Aorta (tissue), 5 donors: Measurements from ENCODE around the gene KITLG. TPM values are rescaled to one million over a fixed set of nuclear protein-coding genes. Genes with fewer than 3 reads are reported as not detected.

Source experiments
- ATAC-seq: fragments of 200-7000 bp; cut with Tn5 transposase; one replicate; pipeline ENCODE4 v1.9.1; 2022; ENCODE audit warnings: moderate library complexity; ENCODE audit not compliant: low FRiP score
- DNase-seq, 2 donors: peaks; one replicate each; pipeline ENCODE4 v3.0.0-alpha.2; 2020
- H3K27ac ChIP-seq, 2 donors: one replicate each; pipeline ENCODE4 v1.5.1; 2013; ENCODE audit warnings: low read length in 2 of 2, mild to moderate bottlenecking in 2 of 2, moderate library complexity in 2 of 2, control low read depth in 1 of 2, inconsistent platforms in 1 of 2, low read depth in 1 of 2
- H3K27me3 ChIP-seq, 2 donors: one replicate each; pipeline ENCODE4 v1.6.1; 2013; ENCODE audit warnings: control low read depth in 1 of 2, low read length in 1 of 2, mild to moderate bottlenecking in 1 of 2, moderate library complexity in 1 of 2; ENCODE audit not compliant: insufficient read depth in 2 of 2, control insufficient read depth in 1 of 2
- H3K36me3 ChIP-seq, 2 donors: one replicate each; pipeline ENCODE4 v1.6.1; 2013; ENCODE audit warnings: control low read depth in 1 of 2, low read length in 1 of 2, mild to moderate bottlenecking in 1 of 2; ENCODE audit not compliant: insufficient read depth in 2 of 2, control insufficient read depth in 1 of 2
- H3K4me1 ChIP-seq, 2 donors: one replicate each; pipeline ENCODE4 v1.6.1; 2013; ENCODE audit warnings: low read length in 2 of 2, control low read depth in 1 of 2, mild to moderate bottlenecking in 1 of 2, moderate library complexity in 1 of 2; ENCODE audit not compliant: insufficient read depth in 2 of 2, control insufficient read depth in 1 of 2
- H3K4me3 ChIP-seq, 2 donors: one replicate each; pipeline ENCODE4 v1.5.1; 2013; ENCODE audit warnings: low read length in 2 of 2, control low read depth in 1 of 2, mild to moderate bottlenecking in 1 of 2
- H3K9me3 ChIP-seq: one replicate; pipeline ENCODE4 v1.6.1; 2013; ENCODE audit warnings: mild to moderate bottlenecking, low read length; ENCODE audit not compliant: control insufficient read depth
- WGBS, 2 donors: extraction: QIAGEN DNeasy Blood & Tissue Kit; methylation state at CpG; one replicate each; pipeline ENCODE4 v1.1.7; 2013; 5-methylcytosine and 5-hydroxymethylcytosine counted together
- intact Hi-C, 2 donors: fragments of 100-400 bp; cut with DNase I; formaldehyde crosslinking; loops; one replicate each; pipeline versions ENCODE4 v1.14.2 to v1.15.0; 2022
- polyA plus RNA-seq, 2 donors: library from polyadenylated mRNA; stranded (reverse); fragments of 200-250 nt; gene quantifications; one replicate each; pipeline ENCODE4 v1.2.3, GENCODE V29; 2013
- total RNA-seq, 2 donors: library from RNA; stranded (reverse); fragmentation: NEBNext Ultra II Directional; extraction: Animal tissue kit (Norgen Biotek cat#: 25700); gene quantifications; one replicate each; pipeline ENCODE4 v1.2.1, GENCODE V29; 2021
- donor health status: healthy with polysubstance abuse.
- donor health status: Bipolar disorder and iron deficiency.
- donor health status: DM: no; HTN: no; CAD: no.
- donor health status: DM: no; HTN: no; CAD: no.
- donor health status: DM: yes; HTN: yes; CAD: no.

Gene KITLG
- total and polyA plus RNA-seq, 4 donors: 6.5 to 42.1 (median 13.4) TPM

DNA sequence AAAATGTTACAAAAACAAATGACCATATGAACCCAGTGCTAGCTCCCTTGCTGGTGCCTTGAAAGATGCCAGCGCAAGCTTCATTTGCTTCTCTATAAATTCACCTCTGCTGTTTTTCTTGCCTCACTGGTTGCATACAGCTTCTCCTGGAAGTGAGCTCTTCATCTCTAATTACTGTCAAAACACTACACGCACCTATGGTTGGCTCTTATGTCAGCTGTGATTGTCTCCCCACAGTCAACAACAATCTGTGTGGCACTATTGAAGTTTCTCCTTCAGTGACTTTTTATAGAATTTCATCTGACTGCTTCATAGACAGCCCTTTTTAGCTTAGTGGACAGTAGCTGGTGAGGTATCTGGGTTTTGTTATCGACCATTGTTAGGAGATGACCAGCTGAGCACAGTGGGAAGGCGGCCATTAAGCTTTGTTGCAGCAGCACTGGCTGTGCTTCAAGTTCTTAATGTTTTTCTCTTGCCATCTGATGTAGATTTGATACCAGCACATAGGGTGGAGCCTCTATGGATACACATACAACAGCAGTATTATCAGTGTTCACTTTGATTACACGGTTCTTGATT, 131.8 kb downstream of the KITLG start:
- H3K4me1 ChIP-seq: no peaks in the 10 kb centered on the region
- ATAC-seq (no peak), DNase-seq (no peak)
- H3K9me3 ChIP-seq: no peaks in the 10 kb centered on the region
- H3K27ac ChIP-seq: no peak overlapping the region
- H3K36me3 ChIP-seq: no peaks in the 10 kb centered on the region
- no peaks in the 10 kb centered on the region for H3K27me3 ChIP-seq
- WGBS, 2 donors: 87 to 89% methylated on average over 5 of the region's 5 CpGs
- intact Hi-C loops: no loop called here
- H3K4me3 ChIP-seq: no peak overlapping the region

DNA sequence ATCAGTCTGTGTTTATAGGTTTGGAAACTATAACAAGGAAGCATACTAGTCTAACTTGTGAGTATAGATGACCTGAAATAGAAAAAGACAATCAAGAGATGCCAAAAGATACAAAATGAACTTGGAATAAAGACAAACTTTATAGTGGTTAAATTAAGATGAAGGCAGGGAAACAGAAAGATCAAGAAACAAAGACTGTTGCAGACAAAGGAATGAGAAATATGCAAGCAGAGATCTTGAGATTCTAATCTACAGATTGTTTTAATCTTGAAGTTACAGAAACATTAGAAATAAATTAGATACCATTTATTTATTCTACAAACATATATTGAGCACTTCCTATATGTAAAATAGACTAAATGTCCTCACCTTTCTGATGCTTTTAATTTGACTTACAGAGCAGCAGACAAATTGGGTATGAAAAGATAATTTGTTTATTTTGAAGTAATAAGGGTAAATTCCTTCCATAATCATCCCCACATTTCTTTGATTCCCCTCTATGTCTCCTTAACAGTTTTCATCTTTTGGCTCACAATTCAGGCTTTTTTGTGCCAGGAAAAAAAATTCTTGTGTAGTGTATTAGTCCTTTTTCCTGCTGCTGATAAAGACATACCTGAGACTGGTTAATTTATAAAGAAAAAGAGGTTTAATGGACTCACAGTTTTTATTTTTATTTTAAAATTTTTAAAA, 134.4 kb downstream of the KITLG start:
- H3K4me3 ChIP-seq: no peak overlapping the region
- no peaks in the 10 kb centered on the region for H3K36me3 ChIP-seq
- DNase-seq: no peak
- no peak for ATAC-seq
- H3K9me3 ChIP-seq: no peaks in the 10 kb centered on the region
- H3K27me3 ChIP-seq: no peaks in the 10 kb centered on the region
- H3K4me1 ChIP-seq: no peaks in the 10 kb centered on the region
- intact Hi-C loops: no loop called here
- no peak overlapping the region for H3K27ac ChIP-seq

DNA sequence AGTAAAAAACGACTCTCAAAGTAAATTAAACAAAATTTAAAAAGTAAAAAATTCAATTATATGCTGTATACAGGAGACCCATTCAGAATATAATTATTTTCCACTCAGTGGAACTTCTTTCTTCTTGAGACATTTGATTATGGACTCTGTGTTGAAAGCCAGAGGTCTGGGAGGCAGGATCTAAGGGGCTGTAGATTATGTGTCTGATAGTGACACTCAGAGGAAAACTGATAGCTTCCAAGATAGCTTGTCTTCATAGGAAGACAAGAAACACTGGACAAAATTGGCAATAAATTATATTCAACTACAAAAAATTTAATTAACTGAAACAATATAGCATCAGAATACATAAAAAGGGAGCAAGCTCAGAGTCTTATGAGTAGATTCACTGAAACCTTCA, 135.8 kb downstream of the KITLG start:
- no peak for DNase-seq
- Histone ChIP-seq H3K9me3 (no peaks in the 10 kb centered on the region), H3K27ac (no peak overlapping the region), H3K27me3 (no peaks in the 10 kb centered on the region), H3K4me1 (no peaks in the 10 kb centered on the region), H3K36me3 (no peaks in the 10 kb centered on the region), H3K4me3 (no peak overlapping the region)
- intact Hi-C loops: no loop called here
- WGBS, 2 donors: 76 to 96% methylated on average over 1 of the region's 1 CpG
- ATAC-seq: no peak
